Measurements from ENCODE around the gene TYMP.

Gene TYMP

DNA sequence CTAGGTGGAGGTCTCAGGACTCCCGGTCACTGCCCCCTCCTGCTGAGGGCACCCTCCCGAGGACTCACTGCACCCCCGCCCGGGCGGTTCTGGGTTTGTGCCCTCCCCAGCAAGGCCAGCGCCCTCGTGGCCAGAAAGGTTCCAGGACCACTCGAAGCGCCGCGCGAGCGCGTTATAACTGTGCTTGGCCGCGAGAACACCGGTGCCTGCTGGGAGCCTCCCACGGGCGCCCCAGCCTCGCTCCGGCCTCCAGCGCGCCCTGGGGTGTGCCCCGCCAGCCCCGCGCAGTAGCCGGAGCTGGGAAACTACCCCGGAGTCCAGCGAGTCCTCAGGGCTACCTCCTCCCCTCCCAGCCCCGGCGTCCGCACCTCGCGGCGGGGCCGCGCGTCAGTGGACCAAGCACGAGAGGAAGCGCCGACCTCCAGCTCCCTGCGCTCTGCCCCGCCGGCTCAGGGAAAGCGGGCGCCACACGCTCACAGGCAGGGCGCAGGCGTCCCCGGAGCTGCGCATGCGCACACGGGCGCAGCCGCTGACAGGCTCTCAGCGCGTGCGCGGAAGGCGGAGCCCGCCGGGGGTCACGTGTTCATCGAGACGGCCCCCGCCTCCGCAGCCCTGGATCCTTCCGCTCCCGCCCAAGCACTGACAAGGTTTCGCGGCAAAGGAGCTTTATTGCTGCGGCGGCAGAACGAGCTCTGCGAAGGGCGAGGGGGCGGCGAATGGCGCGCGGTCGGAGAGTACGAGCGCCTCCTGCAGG lies 4.5 kb downstream of the TYMP start, which contains the start of gene SCO2:
TSS of gene SCO2 (minus strand) at position 495 of the 754 bp plus-strand sequence. CDS start 1,187 bp downstream, outside the sequence.
- TF ChIP-seq, protein P1, sequence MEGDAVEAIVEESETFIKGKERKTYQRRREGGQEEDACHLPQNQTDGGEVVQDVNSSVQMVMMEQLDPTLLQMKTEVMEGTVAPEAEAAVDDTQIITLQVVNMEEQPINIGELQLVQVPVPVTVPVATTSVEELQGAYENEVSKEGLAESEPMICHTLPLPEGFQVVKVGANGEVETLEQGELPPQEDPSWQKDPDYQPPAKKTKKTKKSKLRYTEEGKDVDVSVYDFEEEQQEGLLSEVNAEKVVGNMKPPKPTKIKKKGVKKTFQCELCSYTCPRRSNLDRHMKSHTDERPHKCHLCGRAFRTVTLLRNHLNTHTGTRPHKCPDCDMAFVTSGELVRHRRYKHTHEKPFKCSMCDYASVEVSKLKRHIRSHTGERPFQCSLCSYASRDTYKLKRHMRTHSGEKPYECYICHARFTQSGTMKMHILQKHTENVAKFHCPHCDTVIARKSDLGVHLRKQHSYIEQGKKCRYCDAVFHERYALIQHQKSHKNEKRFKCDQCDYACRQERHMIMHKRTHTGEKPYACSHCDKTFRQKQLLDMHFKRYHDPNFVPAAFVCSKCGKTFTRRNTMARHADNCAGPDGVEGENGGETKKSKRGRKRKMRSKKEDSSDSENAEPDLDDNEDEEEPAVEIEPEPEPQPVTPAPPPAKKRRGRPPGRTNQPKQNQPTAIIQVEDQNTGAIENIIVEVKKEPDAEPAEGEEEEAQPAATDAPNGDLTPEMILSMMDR (IDR thresholded peaks at IDR 0.05; ENCODE audit: insufficient read depth, low read length, poor library complexity, severe bottlenecking): peak; percentile 31
- Histone ChIP-seq H3K4me3 (replicated peaks; ENCODE audit: low read depth, low read length) (peak within 1 kb of the TSS; percentile 78), H3K36me3 (ENCODE audit: control insufficient read depth, insufficient read depth, low read length) (peaks cover 31% of the 10 kb centered on the region), H3K27me3 (replicated peaks; ENCODE audit: control insufficient read depth, insufficient read depth, low read length) (no peaks in the 10 kb centered on the region)
- DNase-seq (ENCODE audit: extremely low read depth, insufficient read length): peak; percentile 100

GRCh38 chr22:50524676-50525103 lies 5.1 kb downstream of the TYMP start:
- DNase-seq (ENCODE audit: extremely low read depth, insufficient read length): no peak
- TF ChIP-seq, protein P1 (IDR thresholded peaks at IDR 0.05; ENCODE audit: insufficient read depth, low read length, poor library complexity, severe bottlenecking): no peak
- Histone ChIP-seq H3K27me3 (replicated peaks; ENCODE audit: control insufficient read depth, insufficient read depth, low read length) (no peaks in the 10 kb centered on the region), H3K4me3 (replicated peaks; ENCODE audit: low read depth, low read length) (peak overlapping the region; percentile 78), H3K36me3 (ENCODE audit: control insufficient read depth, insufficient read depth, low read length) (peaks cover 31% of the 10 kb centered on the region)

GRCh38 chr22:50523806-50524675 lies 5.8 kb downstream of the TYMP start:
- Histone ChIP-seq H3K36me3 (ENCODE audit: control insufficient read depth, insufficient read depth, low read length) (peaks cover 34% of the 10 kb centered on the region), H3K4me3 (replicated peaks; ENCODE audit: low read depth, low read length) (peak overlapping the region; percentile 78), H3K27me3 (replicated peaks; ENCODE audit: control insufficient read depth, insufficient read depth, low read length) (no peaks in the 10 kb centered on the region)
- no peak for DNase-seq (ENCODE audit: extremely low read depth, insufficient read length)
- TF ChIP-seq, protein P1 (IDR thresholded peaks at IDR 0.05; ENCODE audit: insufficient read depth, low read length, poor library complexity, severe bottlenecking): no peak

GRCh38 chr22:50523458-50523805 lies 6.4 kb downstream of the TYMP start:
- Histone ChIP-seq H3K4me3 (replicated peaks; ENCODE audit: low read depth, low read length) (no peak overlapping the region), H3K27me3 (replicated peaks; ENCODE audit: control insufficient read depth, insufficient read depth, low read length) (no peaks in the 10 kb centered on the region), H3K36me3 (ENCODE audit: control insufficient read depth, insufficient read depth, low read length) (peaks cover 39% of the 10 kb centered on the region)
- TF ChIP-seq, protein P1 (IDR thresholded peaks at IDR 0.05; ENCODE audit: insufficient read depth, low read length, poor library complexity, severe bottlenecking): no peak
- no peak for DNase-seq (ENCODE audit: extremely low read depth, insufficient read length)

DNA sequence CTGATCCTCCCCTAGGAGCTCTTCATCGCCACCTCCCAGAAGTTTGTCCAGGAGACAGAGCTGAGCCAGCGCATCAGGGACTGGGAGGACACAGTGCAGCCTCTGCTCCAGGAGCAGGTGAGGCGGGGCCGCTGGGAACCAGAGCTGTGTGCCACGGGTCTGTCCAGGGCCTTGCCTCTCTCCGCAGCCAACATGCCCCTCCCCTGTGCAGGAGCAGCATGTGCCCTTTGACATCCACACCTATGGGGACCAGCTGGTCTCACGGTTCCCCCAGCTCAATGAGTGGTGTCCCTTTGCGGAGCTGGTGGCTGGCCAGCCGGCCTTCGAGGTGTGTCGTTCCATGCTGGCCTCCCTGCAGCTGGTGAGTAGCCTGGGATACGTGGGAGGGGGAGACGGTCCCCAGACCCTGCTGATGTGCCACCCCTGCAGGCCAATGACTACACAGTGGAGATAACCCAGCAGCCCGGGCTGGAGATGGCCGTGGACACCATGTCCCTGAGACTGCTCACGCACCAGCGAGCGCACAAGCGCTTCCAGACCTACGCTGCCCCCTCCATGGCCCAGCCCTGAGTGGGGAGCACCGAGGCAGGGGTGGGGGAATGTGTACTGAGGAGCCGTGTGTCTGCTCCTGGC lies 6.9 kb downstream of the TYMP start:
- Histone ChIP-seq H3K4me3 (replicated peaks; ENCODE audit: low read depth, low read length) (no peak overlapping the region), H3K36me3 (ENCODE audit: control insufficient read depth, insufficient read depth, low read length) (peaks cover 44% of the 10 kb centered on the region), H3K27me3 (replicated peaks; ENCODE audit: control insufficient read depth, insufficient read depth, low read length) (no peaks in the 10 kb centered on the region)
- DNase-seq (ENCODE audit: extremely low read depth, insufficient read length): no peak
- TF ChIP-seq, protein P1 (IDR thresholded peaks at IDR 0.05; ENCODE audit: insufficient read depth, low read length, poor library complexity, severe bottlenecking): no peak

Data from GM06990 (cell line).